OCI-LY7 (cell line): ENCODE data around the gene STX17.

ENCODE experiments used
- CTCF ChIP-seq: fragments of 200-600 bp; sonication (generic); conservative IDR thresholded peaks from 2 replicates; pipeline ENCODE4 v1.5.1; 2014; ENCODE audit warnings: mild to moderate bottlenecking, antibody characterized with exemption, low read length, moderate library complexity, mixed read lengths
- EZH2phosphoT487 ChIP-seq: fragments of 200-600 bp; sonication (generic); IDR thresholded peaks from 2 replicates; pipeline ENCODE4 v1.6.1; 2018; ENCODE audit warnings: low read depth, borderline replicate concordance, mild to moderate bottlenecking, mixed run types, antibody characterized with exemption, low read length, moderate library complexity, mixed read lengths

GRCh38 chr9:99954819-99955218, 48.4 kb downstream of the STX17 start:
- TF ChIP-seq EZH2phosphoT487, result no peak
- TF ChIP-seq CTCF, result no peak
